DND-41 (cell line): Measurements from ENCODE around the gene TMEM184A.
A peak's percentile ranks its signal among the peaks of the same experiment; 100 is the strongest.

ENCODE experiments used
- ATAC-seq: fragments of 200-7000 bp; cut with Tn5 transposase; 3 replicates; pipeline ENCODE4 v1.9.1; 2021; ENCODE audit warnings: low read depth; ENCODE audit not compliant: insufficient read depth
- DNase-seq: peaks from one replicate; pipeline ENCODE4 v3.0.0-alpha.2; 2020
- H2AFZ ChIP-seq: 2 replicates; pipeline ENCODE4 v1.6.0; 2012; ENCODE audit warnings: low read depth, low read length
- H3K27ac ChIP-seq: 2 replicates; pipeline ENCODE4 v1.5.1; 2012; ENCODE audit warnings: low read length, inconsistent platforms
- H3K27me3 ChIP-seq: fragments of 200-600 bp; sonication (generic); 2 replicates; pipeline ENCODE4 v1.6.0; 2012; ENCODE audit warnings: low read length, mild to moderate bottlenecking, inconsistent platforms; ENCODE audit not compliant: insufficient read depth, poor library complexity
- H3K36me3 ChIP-seq: 2 replicates; pipeline ENCODE4 v1.5.1; 2012; ENCODE audit warnings: low read length, inconsistent platforms; ENCODE audit not compliant: insufficient read depth
- H3K4me1 ChIP-seq: 2 replicates; pipeline ENCODE4 v1.5.1; 2012; ENCODE audit warnings: mild to moderate bottlenecking, low read length; ENCODE audit not compliant: insufficient read depth
- H3K4me2 ChIP-seq: 2 replicates; pipeline ENCODE4 v1.6.0; 2012; ENCODE audit warnings: mild to moderate bottlenecking, moderate library complexity, low read length, inconsistent platforms; ENCODE audit not compliant: insufficient read depth
- H3K4me3 ChIP-seq, 2 experiments: fragments of 200-600 bp in 1 of 2; shearing (Covaris generic) in 1 of 2; 2 replicates each; pipeline ENCODE4 v1.5.1; 2012 to 2016; ENCODE audit warnings: inconsistent platforms in 2 of 2, low read length in 2 of 2, mild to moderate bottlenecking in 2 of 2, low read depth in 1 of 2, moderate library complexity in 1 of 2
- H3K79me2 ChIP-seq: 2 replicates; pipeline ENCODE4 v1.6.0; 2012; ENCODE audit warnings: low read length, inconsistent platforms; ENCODE audit not compliant: insufficient read depth
- H3K9ac ChIP-seq: 2 replicates; pipeline ENCODE4 v1.6.0; 2012; ENCODE audit warnings: low read depth, mild to moderate bottlenecking, inconsistent platforms, low read length, moderate library complexity
- H3K9me3 ChIP-seq: 2 replicates; pipeline ENCODE4 v1.5.1; 2012; ENCODE audit warnings: low read length, moderate library complexity, mild to moderate bottlenecking, inconsistent platforms; ENCODE audit not compliant: insufficient read depth, severe bottlenecking
- H4K20me1 ChIP-seq: 2 replicates; pipeline ENCODE4 v1.6.0; 2012; ENCODE audit warnings: low read length; ENCODE audit not compliant: insufficient read depth
- CTCF ChIP-seq: IDR thresholded peaks from 2 replicates; pipeline ENCODE4 v1.5.1; 2012; ENCODE audit warnings: borderline replicate concordance, low read length, moderate library complexity, mild to moderate bottlenecking; ENCODE audit not compliant: poor library complexity, severe bottlenecking; ENCODE audit errors: extremely low read depth
- EZH2 ChIP-seq: IDR thresholded peaks from 3 replicates; pipeline ENCODE4 v1.6.1; 2012; ENCODE audit warnings: borderline replicate concordance, low read depth, mild to moderate bottlenecking, moderate library complexity, low read length, inconsistent platforms; ENCODE audit not compliant: severe bottlenecking

TMEM184A gene

GRCh38 chr7:1503816-1504775 is 51.9 kb downstream of the TMEM184A start, which contains the start of gene INTS1:
Gene INTS1, minus strand, starts transcription at chr7:1504389. Its CDS starts 429 bp downstream, at chr7:1503960.
- ATAC-seq (peak; percentile 84), DNase-seq (peak; percentile 92)
- Histone ChIP-seq H3K4me1 (peaks cover 54% of the 10 kb centered on the region), H3K79me2 (peaks cover 39% of the 10 kb centered on the region), H3K9me3 (no peaks in the 10 kb centered on the region), H3K9ac (peak within 1 kb of the TSS; percentile 96), H3K4me2 (peak within 1 kb of the TSS; percentile 100), H3K36me3 (peaks cover 45% of the 10 kb centered on the region), H4K20me1 (peaks cover 41% of the 10 kb centered on the region), H3K4me3 (peak within 1 kb of the TSS; percentile 97 to 100), H3K27me3 (no peaks in the 10 kb centered on the region), H2AFZ (peak within 1 kb of the TSS; percentile 89), H3K27ac (peak within 1 kb of the TSS; percentile 65)
- TF ChIP-seq EZH2: no peak
- peak; percentile 91 for TF ChIP-seq CTCF

- peak overlapping the region; percentile 64 for H3K27ac ChIP-seq
- H3K79me2 ChIP-seq: peaks cover 39% of the 10 kb centered on the region
- peaks cover 41% of the 10 kb centered on the region for H4K20me1 ChIP-seq
- H3K27me3 ChIP-seq: no peaks in the 10 kb centered on the region
- H3K9ac ChIP-seq: peak overlapping the region; percentile 96
- peak overlapping the region; percentile 100 for H3K4me2 ChIP-seq
- DNase-seq (no peak), ATAC-seq (no peak)
- peaks cover 50% of the 10 kb centered on the region for H3K36me3 ChIP-seq
- TF ChIP-seq EZH2: no peak
- TF ChIP-seq CTCF: no peak
- H3K9me3 ChIP-seq: no peaks in the 10 kb centered on the region
- peaks cover 48% of the 10 kb centered on the region for H3K4me1 ChIP-seq
- H2AFZ ChIP-seq: no peak overlapping the region
- H3K4me3 ChIP-seq: peak overlapping the region; percentile 97 to 100
These were observed 52.6 kb downstream of the TMEM184A start for GRCh38 chr7:1503390-1503789.

- peak overlapping the region; percentile 96 for H3K9ac ChIP-seq
- ATAC-seq (no peak), DNase-seq (no peak)
- no peak overlapping the region for H2AFZ ChIP-seq
- H3K27ac ChIP-seq: peak overlapping the region; percentile 64
- TF ChIP-seq EZH2 (no peak), CTCF (no peak)
- no peaks in the 10 kb centered on the region for H3K27me3 ChIP-seq
- H3K79me2 ChIP-seq: peaks cover 39% of the 10 kb centered on the region
- H3K9me3 ChIP-seq: no peaks in the 10 kb centered on the region
- H3K36me3 ChIP-seq: peaks cover 55% of the 10 kb centered on the region
- peak overlapping the region; percentile 100 for H3K4me2 ChIP-seq
- peak overlapping the region; percentile 97 to 100; a peak in 3 of 4 replicates for H3K4me3 ChIP-seq
- peaks cover 41% of the 10 kb centered on the region for H4K20me1 ChIP-seq
- peaks cover 45% of the 10 kb centered on the region for H3K4me1 ChIP-seq
These were observed 53.2 kb downstream of the TMEM184A start for GRCh38 chr7:1502845-1503244.
